ENCODE measurements around the gene MAP1B.

DNA sequence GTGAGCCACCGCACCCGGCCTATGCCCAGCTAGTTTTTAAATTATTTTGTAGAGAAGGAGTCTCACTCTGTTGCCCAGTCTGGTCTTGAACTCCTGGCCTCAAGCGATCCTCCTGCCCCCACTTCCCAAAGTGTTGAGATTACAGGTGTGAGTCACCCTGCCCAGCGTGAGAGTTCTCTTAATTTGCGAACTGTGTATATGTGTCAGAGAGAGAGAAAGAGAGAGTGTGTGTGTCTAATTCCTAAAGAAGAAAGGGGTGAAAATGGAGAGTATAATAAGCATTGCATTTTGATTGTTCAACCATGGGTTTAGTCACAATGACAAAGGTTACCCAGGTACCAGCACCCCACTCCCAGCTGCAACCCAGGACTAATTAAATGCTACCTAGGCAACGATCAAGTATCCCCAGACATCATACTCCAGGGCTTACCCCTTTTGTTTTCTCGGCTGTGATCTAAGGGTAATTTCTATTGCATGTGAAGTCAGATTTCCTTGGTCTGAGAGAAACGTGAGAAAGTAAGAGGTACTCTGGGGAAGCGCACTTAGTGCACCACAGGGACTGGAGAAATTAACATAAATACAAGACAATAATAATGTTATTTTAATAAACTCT is 16.6 kb downstream of the MAP1B start:
- TF ChIP-seq EZH2 (IDR thresholded peaks at IDR 0.05; ENCODE audit: borderline replicate concordance, low read depth, low read length, severe bottlenecking): no peak
- TF ChIP-seq, protein P1, sequence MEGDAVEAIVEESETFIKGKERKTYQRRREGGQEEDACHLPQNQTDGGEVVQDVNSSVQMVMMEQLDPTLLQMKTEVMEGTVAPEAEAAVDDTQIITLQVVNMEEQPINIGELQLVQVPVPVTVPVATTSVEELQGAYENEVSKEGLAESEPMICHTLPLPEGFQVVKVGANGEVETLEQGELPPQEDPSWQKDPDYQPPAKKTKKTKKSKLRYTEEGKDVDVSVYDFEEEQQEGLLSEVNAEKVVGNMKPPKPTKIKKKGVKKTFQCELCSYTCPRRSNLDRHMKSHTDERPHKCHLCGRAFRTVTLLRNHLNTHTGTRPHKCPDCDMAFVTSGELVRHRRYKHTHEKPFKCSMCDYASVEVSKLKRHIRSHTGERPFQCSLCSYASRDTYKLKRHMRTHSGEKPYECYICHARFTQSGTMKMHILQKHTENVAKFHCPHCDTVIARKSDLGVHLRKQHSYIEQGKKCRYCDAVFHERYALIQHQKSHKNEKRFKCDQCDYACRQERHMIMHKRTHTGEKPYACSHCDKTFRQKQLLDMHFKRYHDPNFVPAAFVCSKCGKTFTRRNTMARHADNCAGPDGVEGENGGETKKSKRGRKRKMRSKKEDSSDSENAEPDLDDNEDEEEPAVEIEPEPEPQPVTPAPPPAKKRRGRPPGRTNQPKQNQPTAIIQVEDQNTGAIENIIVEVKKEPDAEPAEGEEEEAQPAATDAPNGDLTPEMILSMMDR (IDR thresholded peaks at IDR 0.05; ENCODE audit: borderline replicate concordance, extremely low read depth, low read length, poor library complexity, severe bottlenecking): no peak
